Liver (tissue), 9 donors: ENCODE results near the gene MCF2L. TPM values are rescaled to one million over a fixed set of nuclear protein-coding genes. Genes with fewer than 3 reads are reported as not detected.

Source experiments
- DNase-seq: peaks from one replicate; pipeline ENCODE4 v3.0.0-alpha.2; 2017; ENCODE audit warnings: low spot score
- H3K27ac ChIP-seq, 2 donors: one replicate each; pipeline ENCODE4 v1.7.0; 2013; ENCODE audit warnings: inconsistent platforms in 2 of 2, low read length in 2 of 2, control low read depth in 1 of 2, low read depth in 1 of 2, mild to moderate bottlenecking in 1 of 2
- H3K27me3 ChIP-seq, 4 donors: one replicate each; pipeline versions ENCODE4 v1.6.1 to v1.7.0; 2013; ENCODE audit warnings: low read length in 3 of 4, inconsistent platforms in 1 of 4, mild to moderate bottlenecking in 1 of 4, moderate library complexity in 1 of 4; ENCODE audit not compliant: control insufficient read depth in 4 of 4, insufficient read depth in 4 of 4
- H3K36me3 ChIP-seq, 4 donors: one replicate each; pipeline versions ENCODE4 v1.6.1 to v1.7.0; 2013; ENCODE audit warnings: low read length in 3 of 4, mild to moderate bottlenecking in 3 of 4, low read depth in 1 of 4, moderate library complexity in 1 of 4; ENCODE audit not compliant: control insufficient read depth in 4 of 4, insufficient read depth in 3 of 4
- H3K4me1 ChIP-seq, 4 donors: one replicate each; pipeline versions ENCODE4 v1.6.1 to v1.7.0; 2013; ENCODE audit warnings: low read length in 3 of 4, mild to moderate bottlenecking in 3 of 4, moderate library complexity in 1 of 4; ENCODE audit not compliant: control insufficient read depth in 4 of 4, insufficient read depth in 4 of 4
- H3K4me3 ChIP-seq, 3 donors: one replicate each; pipeline versions ENCODE4 v1.6.1 to v1.7.0; 2013; ENCODE audit warnings: low read length in 3 of 3, control low read depth in 1 of 3, low read depth in 1 of 3, mild to moderate bottlenecking in 1 of 3
- H3K9ac ChIP-seq, 2 donors: one replicate each; pipeline ENCODE4 v1.7.0; 2013; ENCODE audit warnings: low read length in 2 of 2, mild to moderate bottlenecking in 2 of 2, moderate library complexity in 2 of 2, control low read depth in 1 of 2, low read depth in 1 of 2
- H3K9me3 ChIP-seq, 4 donors: one replicate each; pipeline versions ENCODE4 v1.6.1 to v1.7.0; 2013; ENCODE audit warnings: low read length in 3 of 4; ENCODE audit not compliant: control insufficient read depth in 4 of 4
- EGR1 ChIP-seq, 2 donors: IDR thresholded peaks; 2 replicates each; pipeline ENCODE4 v1.6.1; 2016 to 2018; ENCODE audit warnings: antibody characterized with exemption in 2 of 2, low read depth in 2 of 2
- FOXA1 ChIP-seq: IDR thresholded peaks from 2 replicates; pipeline ENCODE4 v1.6.1; 2016; ENCODE audit warnings: antibody characterized with exemption
- FOXA2 ChIP-seq: IDR thresholded peaks from 2 replicates; pipeline ENCODE4 v1.6.1; 2016; ENCODE audit warnings: antibody characterized with exemption
- GABPA ChIP-seq, 2 donors: IDR thresholded peaks in 1 of 2; conservative IDR thresholded peaks in 1 of 2; 2 replicates each; pipeline ENCODE4 v1.6.1; 2016; ENCODE audit warnings: antibody characterized with exemption in 2 of 2, mild to moderate bottlenecking in 1 of 2, moderate library complexity in 1 of 2
- HNF4A ChIP-seq, 2 donors: conservative IDR thresholded peaks; 2 replicates each; pipeline ENCODE4 v1.6.1; 2016; ENCODE audit warnings: antibody characterized with exemption in 2 of 2, mild to moderate bottlenecking in 2 of 2
- HNF4G ChIP-seq: IDR thresholded peaks from 2 replicates; pipeline ENCODE4 v1.6.1; 2016; ENCODE audit warnings: antibody characterized with exemption
- JUND ChIP-seq, 2 donors: IDR thresholded peaks; 2 replicates each; pipeline ENCODE4 v1.6.1; 2016; ENCODE audit warnings: antibody characterized with exemption in 2 of 2
- MAX ChIP-seq: IDR thresholded peaks from 2 replicates; pipeline ENCODE4 v1.6.1; 2016; ENCODE audit warnings: antibody characterized with exemption
- NR2F2 ChIP-seq: IDR thresholded peaks from 2 replicates; pipeline ENCODE4 v1.6.1; 2016; ENCODE audit warnings: antibody characterized with exemption
- RAD21 ChIP-seq, 2 donors: IDR thresholded peaks; 2 replicates each; pipeline ENCODE4 v1.6.1; 2016; ENCODE audit warnings: antibody characterized with exemption in 2 of 2, mild to moderate bottlenecking in 2 of 2
- REST ChIP-seq: IDR thresholded peaks from 2 replicates; pipeline ENCODE4 v1.6.1; 2016; ENCODE audit warnings: antibody characterized with exemption, mild to moderate bottlenecking
- RXRA ChIP-seq, 2 donors: IDR thresholded peaks; 2 replicates each; pipeline ENCODE4 v1.6.1; 2017 to 2018; ENCODE audit warnings: antibody characterized with exemption in 2 of 2, mild to moderate bottlenecking in 1 of 2
- SP1 ChIP-seq: IDR thresholded peaks from 2 replicates; pipeline ENCODE4 v1.6.1; 2018; ENCODE audit warnings: antibody characterized with exemption, mild to moderate bottlenecking
- TAF1 ChIP-seq: conservative IDR thresholded peaks from 2 replicates; pipeline ENCODE4 v1.6.1; 2016; ENCODE audit warnings: antibody characterized with exemption, mild to moderate bottlenecking
- WGBS: extraction: QIAGEN DNeasy Blood & Tissue Kit; methylation state at CpG from one replicate; pipeline ENCODE4 v1.1.7; 2013; 5-methylcytosine and 5-hydroxymethylcytosine counted together
- polyA plus RNA-seq, 2 donors: library from polyadenylated mRNA; stranded (reverse) in 1 of 2; unstranded in 1 of 2; fragments of 200-250 nt in 1 of 2; fragments of >200 nt in 1 of 2; fragmentation: Nextera tagmentation in 1 of 2; extraction: Ambion mirVana in 1 of 2; gene quantifications; one replicate each; pipeline versions ENCODE4 v1.2.1 to v1.2.3, GENCODE V29; 2013 to 2015
- total RNA-seq, 2 donors: library from RNA; depleted of rRNA; stranded (reverse); fragments of >200 nt; gene quantifications; one replicate each; pipeline ENCODE4 v1.2.3, GENCODE V29; 2014
- TF ChIP-seq, protein P1 (sequence below): IDR thresholded peaks from 2 replicates; pipeline ENCODE4 v1.6.1; 2016; ENCODE audit warnings: antibody characterized with exemption
- TF ChIP-seq, protein P2 (sequence below): fragments of 150-350 bp; IDR thresholded peaks from 2 replicates; pipeline ENCODE4 v1.5.1; 2017; ENCODE audit warnings: improper control_type of control experiment, low read depth, low read length; ENCODE audit not compliant: missing input control
- donor health status: healthy.
- donor health status: healthy.
- donor health status: healthy.
- donor health status: healthy.
- donor health status: healthy.

The MCF2L gene
- total and polyA plus RNA-seq, 4 donors, result 2.9 to 12.8 (median 7.1) TPM

DNA sequence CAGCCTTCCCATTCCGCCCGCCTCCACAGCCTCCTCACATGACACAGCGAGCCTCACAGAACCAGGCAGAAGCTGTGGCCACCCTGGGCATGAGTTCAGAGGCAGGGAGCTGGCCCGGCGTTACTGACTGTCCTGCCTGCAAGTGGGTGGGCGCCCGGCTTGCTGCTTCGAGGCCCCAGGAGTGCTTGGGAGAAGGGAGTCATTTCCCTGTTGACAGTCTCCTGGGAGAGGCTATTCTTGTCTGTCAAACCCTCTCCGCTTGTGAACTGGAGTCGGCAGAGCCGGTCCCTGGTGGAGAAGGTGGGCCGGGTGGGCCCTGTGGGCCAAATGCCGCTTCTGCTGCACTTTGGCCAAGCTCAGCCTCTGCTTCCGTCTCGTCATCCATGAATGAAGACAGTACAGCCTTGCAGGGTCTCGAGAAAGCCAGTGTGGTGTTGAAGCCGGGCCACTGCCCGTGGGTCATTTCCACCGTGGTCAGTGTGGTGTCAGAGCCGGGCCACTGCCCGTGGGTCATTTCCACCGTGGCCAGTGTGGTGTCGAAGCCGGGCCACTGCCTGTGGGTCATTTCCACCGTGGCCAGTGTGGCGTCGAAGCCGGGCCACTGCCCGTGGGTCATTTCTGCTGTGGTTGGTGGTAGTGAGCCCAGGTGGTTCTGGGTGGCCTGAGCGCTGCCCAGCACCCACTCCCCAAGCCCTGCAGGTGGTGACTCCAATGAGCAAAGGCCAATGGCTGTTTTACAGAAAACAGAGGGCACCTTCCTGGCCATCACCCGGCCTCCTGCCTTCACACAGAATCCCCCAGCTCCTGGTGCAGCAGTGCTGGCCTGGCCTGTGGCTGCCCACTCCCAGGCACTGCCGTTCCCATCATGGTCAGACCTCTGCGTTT is 123.1 kb downstream of the MCF2L start:
- 93% methylated on average over 33 of the region's 33 CpGs for WGBS
- no peaks in the 10 kb centered on the region for H3K4me1 ChIP-seq
- no peaks in the 10 kb centered on the region for H3K27me3 ChIP-seq
- DNase-seq, result no peak
- no peak overlapping the region for H3K9ac ChIP-seq
- H3K4me3 ChIP-seq, result no peak overlapping the region
- TF ChIP-seq HNF4G (no peak), SP1 (no peak), FOXA2 (no peak), NR2F2 (no peak), TAF1 (no peak)
- TF ChIP-seq, protein P1, sequence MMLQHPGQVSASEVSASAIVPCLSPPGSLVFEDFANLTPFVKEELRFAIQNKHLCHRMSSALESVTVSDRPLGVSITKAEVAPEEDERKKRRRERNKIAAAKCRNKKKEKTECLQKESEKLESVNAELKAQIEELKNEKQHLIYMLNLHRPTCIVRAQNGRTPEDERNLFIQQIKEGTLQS, result no peak
- no peaks in the 10 kb centered on the region for H3K9me3 ChIP-seq
- H3K36me3 ChIP-seq, result peaks cover 0 to 29% (median 6%) of the 10 kb centered on the region in 4 donors
- no peak overlapping the region for H3K27ac ChIP-seq

DNA sequence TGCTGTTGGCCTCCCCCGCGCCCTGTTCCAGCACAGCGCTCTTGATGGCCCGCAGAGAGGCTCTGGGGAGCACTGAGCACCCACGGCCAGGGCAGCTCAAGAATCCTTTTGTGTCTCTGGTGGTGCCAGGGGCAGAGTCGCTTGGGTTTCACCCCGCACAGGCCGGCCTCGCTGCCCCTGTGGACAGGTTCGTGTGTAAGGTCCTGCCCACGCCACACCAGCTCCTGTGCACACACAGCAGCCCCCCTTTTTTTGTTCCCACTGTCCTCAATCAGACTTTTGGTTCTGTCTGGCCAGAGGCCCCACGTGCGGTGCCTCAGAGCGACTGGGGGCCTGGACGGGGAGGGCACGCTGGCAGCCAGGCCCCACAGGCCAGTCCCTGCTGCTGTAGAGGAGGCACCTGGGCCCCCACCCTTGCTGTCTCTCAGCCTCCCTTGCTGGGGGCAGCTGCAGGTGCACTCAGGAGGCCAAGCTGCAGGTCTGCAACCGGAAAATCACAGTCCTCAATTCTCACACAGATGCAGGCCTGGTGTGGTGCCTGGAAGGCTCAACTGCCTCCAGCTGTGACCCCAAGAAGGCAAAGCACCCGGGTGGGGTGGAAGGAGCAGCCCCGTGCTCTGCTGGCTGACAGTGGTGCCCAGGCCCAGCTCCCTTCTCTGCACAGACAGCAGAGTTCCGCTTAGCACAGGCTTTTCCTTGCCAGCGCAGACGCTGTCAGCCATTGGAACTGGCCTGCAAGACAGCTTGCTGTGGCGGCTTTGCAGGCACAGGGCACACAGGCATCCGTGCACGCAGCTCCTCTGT is 124.0 kb downstream of the MCF2L start:
- no peak for TF ChIP-seq HNF4G
- no peak for TF ChIP-seq RXRA (IDR thresholded peaks at IDR 0.05)
- no peak for TF ChIP-seq FOXA1
- TF ChIP-seq SP1, result no peak
- no peak for TF ChIP-seq HNF4A (conservative IDR thresholded peaks at IDR 0.05)
- H3K4me3 ChIP-seq, result no peak overlapping the region
- no peaks in the 10 kb centered on the region for H3K4me1 ChIP-seq
- no peaks in the 10 kb centered on the region for H3K27me3 ChIP-seq
- 95% methylated on average over 25 of the region's 25 CpGs for WGBS
- H3K27ac ChIP-seq, result no peak overlapping the region
- no peak for DNase-seq
- H3K9me3 ChIP-seq, result no peaks in the 10 kb centered on the region
- H3K36me3 ChIP-seq, result peaks cover 0 to 21% (median 4%) of the 10 kb centered on the region in 4 donors
- no peak overlapping the region for H3K9ac ChIP-seq

GRCh38 chr13:113093580-113094409 is 124.8 kb downstream of the MCF2L start:
- no peak overlapping the region for H3K4me3 ChIP-seq
- H3K4me1 ChIP-seq, result no peaks in the 10 kb centered on the region
- no peaks in the 10 kb centered on the region for H3K9me3 ChIP-seq
- DNase-seq, result no peak
- no peak overlapping the region for H3K27ac ChIP-seq
- no peak for TF ChIP-seq HNF4G
- no peak for TF ChIP-seq TAF1
- TF ChIP-seq FOXA1, result no peak
- TF ChIP-seq, protein P2, sequence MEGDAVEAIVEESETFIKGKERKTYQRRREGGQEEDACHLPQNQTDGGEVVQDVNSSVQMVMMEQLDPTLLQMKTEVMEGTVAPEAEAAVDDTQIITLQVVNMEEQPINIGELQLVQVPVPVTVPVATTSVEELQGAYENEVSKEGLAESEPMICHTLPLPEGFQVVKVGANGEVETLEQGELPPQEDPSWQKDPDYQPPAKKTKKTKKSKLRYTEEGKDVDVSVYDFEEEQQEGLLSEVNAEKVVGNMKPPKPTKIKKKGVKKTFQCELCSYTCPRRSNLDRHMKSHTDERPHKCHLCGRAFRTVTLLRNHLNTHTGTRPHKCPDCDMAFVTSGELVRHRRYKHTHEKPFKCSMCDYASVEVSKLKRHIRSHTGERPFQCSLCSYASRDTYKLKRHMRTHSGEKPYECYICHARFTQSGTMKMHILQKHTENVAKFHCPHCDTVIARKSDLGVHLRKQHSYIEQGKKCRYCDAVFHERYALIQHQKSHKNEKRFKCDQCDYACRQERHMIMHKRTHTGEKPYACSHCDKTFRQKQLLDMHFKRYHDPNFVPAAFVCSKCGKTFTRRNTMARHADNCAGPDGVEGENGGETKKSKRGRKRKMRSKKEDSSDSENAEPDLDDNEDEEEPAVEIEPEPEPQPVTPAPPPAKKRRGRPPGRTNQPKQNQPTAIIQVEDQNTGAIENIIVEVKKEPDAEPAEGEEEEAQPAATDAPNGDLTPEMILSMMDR, result no peak
- TF ChIP-seq EGR1 (IDR thresholded peaks at IDR 0.05; ENCODE audit: low read depth in 2 of 2), result no peak
- TF ChIP-seq RAD21 (IDR thresholded peaks at IDR 0.05), result no peak
- no peak for TF ChIP-seq RXRA (IDR thresholded peaks at IDR 0.05)
- no peak for TF ChIP-seq GABPA (IDR thresholded peaks at IDR 0.05 in 1 of 2, conservative IDR thresholded peaks at IDR 0.05 in 1 of 2)
- no peak for TF ChIP-seq JUND (IDR thresholded peaks at IDR 0.05)
- TF ChIP-seq REST, result no peak
- TF ChIP-seq, protein P1, result no peak
- no peak for TF ChIP-seq MAX
- peaks cover 0 to 17% (median 5%) of the 10 kb centered on the region in 4 donors for H3K36me3 ChIP-seq
- no peak overlapping the region for H3K9ac ChIP-seq
- WGBS, result 90% methylated on average over 29 of the region's 29 CpGs
- no peaks in the 10 kb centered on the region for H3K27me3 ChIP-seq
